Prostate gland (tissue), 2 donors: ENCODE data around the gene PPP1R13L. TPM values are rescaled to one million over a fixed set of nuclear protein-coding genes. Genes with fewer than 3 reads are reported as not detected.

Experiments
- DNase-seq: peaks from one replicate; pipeline ENCODE4 v3.0.0-alpha.2; 2019; ENCODE audit warnings: low spot score
- H3K27ac ChIP-seq, 2 donors: fragments of 200-600 bp; sonication (generic); 2 replicates each; pipeline ENCODE4 v1.5.1; 2017 to 2019
- H3K27me3 ChIP-seq: fragments of 200-600 bp; sonication (generic); replicated peaks from 2 replicates; pipeline ENCODE4 v1.5.1; 2019; ENCODE audit not compliant: insufficient read depth
- H3K36me3 ChIP-seq, 2 donors: fragments of 200-600 bp; sonication (generic); 1 replicate in 1 of 2; 2 replicates in 1 of 2; pipeline versions ENCODE4 v1.5.1 to v1.8.1; 2017 to 2019
- H3K4me1 ChIP-seq: fragments of 200-600 bp; sonication (generic); replicated peaks from 2 replicates; pipeline ENCODE4 v1.5.1; 2019
- H3K4me3 ChIP-seq, 2 donors: fragments of 200-600 bp; sonication (generic); 2 replicates each; pipeline ENCODE4 v1.5.1; 2017 to 2019
- H3K9me3 ChIP-seq: fragments of 200-600 bp; sonication (generic); 2 replicates; pipeline ENCODE4 v1.5.1; 2017
- POLR2A ChIP-seq: fragments of 450-650 bp; IDR thresholded peaks from one replicate; pipeline ENCODE4 v1.6.1; 2016; ENCODE audit warnings: antibody characterized with exemption, mild to moderate bottlenecking
- POLR2AphosphoS5 ChIP-seq: sonication (generic); formaldehyde crosslinking; IDR thresholded peaks from one replicate; pipeline ENCODE4 v1.6.1; 2017; ENCODE audit warnings: antibody characterized with exemption
- WGBS: methylation state at CpG from one replicate; pipeline ENCODE4 v1.1.5; 2018; 5-methylcytosine and 5-hydroxymethylcytosine counted together
- intact Hi-C: fragments of 100-400 bp; cut with DNase I; formaldehyde crosslinking; loops from one replicate; pipeline ENCODE4 v1.14.2; 2022
- total RNA-seq, 2 donors: library from RNA; depleted of rRNA; stranded (reverse); fragments of >200 nt; gene quantifications; one replicate each; pipeline ENCODE4 v1.1.0, GENCODE V29; 2016
- TF ChIP-seq, protein P1 (sequence below), 4 experiments: fragments of 200-600 bp in 2 of 4; fragments of 450-650 bp in 2 of 4; sonication (generic) in 2 of 4; IDR thresholded peaks; 1 replicate in 3 of 4; 2 replicates in 1 of 4; pipeline ENCODE4 v1.5.1; 2016 to 2019; ENCODE audit warnings: antibody characterized with exemption in 4 of 4, mild to moderate bottlenecking in 2 of 4, moderate library complexity in 2 of 4

PPP1R13L gene
- total RNA-seq, 2 donors from 2014 or later = 56.1 to 60.3 TPM

DNA sequence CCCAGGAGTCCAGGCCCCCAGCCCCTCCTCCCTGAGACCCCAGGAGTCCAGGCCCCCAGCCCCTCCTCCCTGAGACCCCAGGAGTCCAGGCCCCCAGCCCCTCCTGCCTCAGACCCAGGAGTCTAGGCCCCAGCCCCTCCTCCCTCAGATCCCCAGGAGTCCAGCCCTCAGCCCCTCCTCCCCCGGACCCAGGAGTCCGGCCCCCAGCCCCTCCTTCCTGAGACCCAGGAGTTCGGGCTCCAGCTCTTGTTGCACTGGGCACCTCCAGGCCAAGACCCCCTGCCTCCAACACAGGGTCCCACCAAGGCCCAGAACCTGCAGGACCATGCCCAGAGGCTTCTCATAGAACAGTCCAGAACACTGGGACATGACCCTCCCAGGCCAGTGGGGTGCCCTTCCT lies 15.0 kb upstream of the PPP1R13L start:
- no peak overlapping the region for H3K4me3 ChIP-seq
- no peaks in the 10 kb centered on the region for H3K36me3 ChIP-seq
- H3K27ac ChIP-seq = no peak overlapping the region
- 44% methylated on average over 3 of the region's 3 CpGs for WGBS
- no peaks in the 10 kb centered on the region for H3K27me3 ChIP-seq
- H3K9me3 ChIP-seq = no peaks in the 10 kb centered on the region
- intact Hi-C loops = no loop called here
- TF ChIP-seq, protein P1, sequence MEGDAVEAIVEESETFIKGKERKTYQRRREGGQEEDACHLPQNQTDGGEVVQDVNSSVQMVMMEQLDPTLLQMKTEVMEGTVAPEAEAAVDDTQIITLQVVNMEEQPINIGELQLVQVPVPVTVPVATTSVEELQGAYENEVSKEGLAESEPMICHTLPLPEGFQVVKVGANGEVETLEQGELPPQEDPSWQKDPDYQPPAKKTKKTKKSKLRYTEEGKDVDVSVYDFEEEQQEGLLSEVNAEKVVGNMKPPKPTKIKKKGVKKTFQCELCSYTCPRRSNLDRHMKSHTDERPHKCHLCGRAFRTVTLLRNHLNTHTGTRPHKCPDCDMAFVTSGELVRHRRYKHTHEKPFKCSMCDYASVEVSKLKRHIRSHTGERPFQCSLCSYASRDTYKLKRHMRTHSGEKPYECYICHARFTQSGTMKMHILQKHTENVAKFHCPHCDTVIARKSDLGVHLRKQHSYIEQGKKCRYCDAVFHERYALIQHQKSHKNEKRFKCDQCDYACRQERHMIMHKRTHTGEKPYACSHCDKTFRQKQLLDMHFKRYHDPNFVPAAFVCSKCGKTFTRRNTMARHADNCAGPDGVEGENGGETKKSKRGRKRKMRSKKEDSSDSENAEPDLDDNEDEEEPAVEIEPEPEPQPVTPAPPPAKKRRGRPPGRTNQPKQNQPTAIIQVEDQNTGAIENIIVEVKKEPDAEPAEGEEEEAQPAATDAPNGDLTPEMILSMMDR (IDR thresholded peaks at IDR 0.05) = no peak
- TF ChIP-seq POLR2A = no peak
- TF ChIP-seq POLR2AphosphoS5 = no peak
- H3K4me1 ChIP-seq = no peaks in the 10 kb centered on the region
- DNase-seq = no peak

DNA sequence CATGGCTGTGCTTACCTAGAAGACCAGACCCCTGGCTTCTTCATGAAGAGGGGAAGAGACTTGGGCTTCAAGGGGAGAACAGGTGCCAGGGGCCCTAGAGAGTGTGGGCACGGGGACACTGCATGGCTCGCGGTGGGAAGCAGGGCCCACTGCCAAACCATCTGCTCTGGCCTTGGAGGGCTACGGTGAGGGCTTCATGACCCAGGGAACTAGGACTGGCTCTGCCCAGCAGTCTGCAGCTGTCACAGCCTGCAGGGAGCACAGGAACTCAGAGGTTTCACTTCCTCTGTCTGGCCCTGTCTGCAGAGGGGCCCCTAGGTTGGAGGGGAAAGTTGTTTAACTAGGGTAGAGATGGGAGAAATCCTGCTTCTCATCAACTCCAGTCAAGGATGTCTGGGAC lies 14.5 kb upstream of the PPP1R13L start:
- 77% methylated on average over 4 of the region's 4 CpGs for WGBS
- DNase-seq = no peak
- Histone ChIP-seq H3K9me3 (no peaks in the 10 kb centered on the region), H3K4me1 (no peaks in the 10 kb centered on the region), H3K36me3 (no peaks in the 10 kb centered on the region), H3K27ac (no peak overlapping the region), H3K4me3 (no peak overlapping the region), H3K27me3 (no peaks in the 10 kb centered on the region)
- TF ChIP-seq POLR2AphosphoS5 = no peak
- TF ChIP-seq, protein P1 (IDR thresholded peaks at IDR 0.05) = no peak
- no peak for TF ChIP-seq POLR2A
- intact Hi-C loops = no loop called here

DNA sequence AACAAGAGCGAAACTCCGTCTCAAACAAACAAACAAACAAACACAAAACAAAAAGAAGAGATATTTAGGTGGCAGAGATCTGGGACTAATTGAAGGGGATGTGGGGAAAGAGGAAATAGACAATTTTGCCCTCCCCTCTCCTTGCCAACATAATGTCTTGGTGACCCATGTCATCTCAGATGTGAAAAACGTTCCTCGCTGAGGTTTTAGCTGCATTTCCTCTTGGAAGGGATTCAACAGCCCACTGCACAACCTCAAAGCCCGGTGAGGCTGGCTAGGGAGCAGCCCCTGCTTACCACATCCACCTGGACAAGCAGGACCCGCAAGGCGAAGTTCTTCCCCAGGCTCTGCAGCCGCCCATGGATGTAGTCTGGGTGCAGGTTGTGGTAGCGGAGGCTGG lies 13.9 kb upstream of the PPP1R13L start:
- 78% methylated on average over 9 of the region's 9 CpGs for WGBS
- Histone ChIP-seq H3K9me3 (no peaks in the 10 kb centered on the region), H3K4me1 (no peaks in the 10 kb centered on the region), H3K27ac (no peak overlapping the region), H3K27me3 (no peaks in the 10 kb centered on the region), H3K36me3 (no peaks in the 10 kb centered on the region), H3K4me3 (no peak overlapping the region)
- no peak for DNase-seq
- no peak for TF ChIP-seq POLR2AphosphoS5
- TF ChIP-seq, protein P1 (IDR thresholded peaks at IDR 0.05) = no peak
- TF ChIP-seq POLR2A = no peak
- intact Hi-C loops = no loop called here

DNA sequence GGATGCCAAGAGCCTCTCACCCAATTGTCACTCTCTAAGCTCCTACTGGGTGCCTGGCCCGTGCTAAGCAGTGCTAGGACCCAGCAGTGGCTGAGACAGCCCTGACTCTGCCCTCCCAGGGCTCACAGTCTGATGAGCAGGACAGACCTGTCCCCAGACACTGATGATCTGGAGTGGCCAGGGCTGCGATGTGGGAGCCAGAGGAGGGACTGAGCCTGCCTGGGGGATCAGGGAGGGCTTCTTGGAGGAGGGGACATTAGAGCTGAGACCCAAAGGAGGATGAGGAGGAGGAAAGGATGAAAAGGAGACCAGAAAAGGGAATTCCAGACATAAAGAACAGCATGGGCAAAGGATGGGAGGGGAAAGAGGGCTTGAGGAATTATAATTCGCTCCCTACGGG lies 12.3 kb upstream of the PPP1R13L start:
- no peaks in the 10 kb centered on the region for H3K27me3 ChIP-seq
- TF ChIP-seq, protein P1 (IDR thresholded peaks at IDR 0.05) = no peak
- TF ChIP-seq POLR2AphosphoS5 = no peak
- TF ChIP-seq POLR2A = no peak
- no peaks in the 10 kb centered on the region for H3K9me3 ChIP-seq
- intact Hi-C loops = no loop called here
- 86% methylated on average over 4 of the region's 4 CpGs for WGBS
- no peaks in the 10 kb centered on the region for H3K4me1 ChIP-seq
- DNase-seq = no peak
- H3K27ac ChIP-seq = no peak overlapping the region
- peaks cover 0 to 3% of the 10 kb centered on the region in 2 donors for H3K36me3 ChIP-seq
- H3K4me3 ChIP-seq = no peak overlapping the region

DNA sequence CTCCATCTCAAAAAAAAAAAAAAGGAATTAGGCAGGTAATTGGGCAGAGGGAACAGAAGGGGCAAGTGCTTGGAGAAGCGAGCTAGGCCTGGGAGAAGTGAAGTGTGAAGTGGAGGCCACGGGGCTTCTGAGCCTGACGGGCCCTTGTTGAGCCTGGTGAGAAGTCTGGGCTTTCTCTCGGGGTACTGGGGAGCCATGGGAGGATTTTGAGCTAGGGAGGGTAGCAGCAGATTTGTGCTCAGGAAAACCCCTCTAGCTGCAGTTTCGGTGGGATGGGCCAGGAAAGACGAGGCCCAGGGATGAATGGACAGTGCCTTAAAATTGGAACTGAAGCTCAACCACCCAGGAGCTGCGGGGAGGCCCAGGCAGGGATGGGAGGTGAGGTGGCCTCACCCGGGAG lies 9.6 kb upstream of the PPP1R13L start:
- TF ChIP-seq, protein P1 (IDR thresholded peaks at IDR 0.05) = no peak
- TF ChIP-seq POLR2A (no peak), POLR2AphosphoS5 (no peak)
- Histone ChIP-seq H3K27me3 (no peaks in the 10 kb centered on the region), H3K4me3 (no peak overlapping the region), H3K36me3 (peaks cover 0 to 3% of the 10 kb centered on the region in 2 donors), H3K9me3 (no peaks in the 10 kb centered on the region), H3K27ac (no peak overlapping the region), H3K4me1 (no peaks in the 10 kb centered on the region)
- no peak for DNase-seq
- intact Hi-C loops = no loop called here
- WGBS = 96% methylated on average over 8 of the region's 8 CpGs
